ENCODE data around the gene TMEM18.

Gene TMEM18

GRCh38 chr2:650343-651310 lies 26.6 kb downstream of the TMEM18 start:
- no peak for DNase-seq

- DNase-seq = no peak
These were observed 27.5 kb downstream of the TMEM18 start for GRCh38 chr2:649426-650342.

- DNase-seq = no peak
These were observed 28.5 kb downstream of the TMEM18 start for GRCh38 chr2:648476-649424.

GRCh38 chr2:647691-648231 lies 29.4 kb downstream of the TMEM18 start:
- no peak for DNase-seq

GRCh38 chr2:647003-647560 lies 30.1 kb downstream of the TMEM18 start:
- DNase-seq = no peak

- DNase-seq = no peak
These were observed 32.3 kb downstream of the TMEM18 start for GRCh38 chr2:644871-645270.

- no peak for DNase-seq
These were observed 33.4 kb downstream of the TMEM18 start for GRCh38 chr2:643761-644160.

- no peak for DNase-seq
These were observed 33.9 kb downstream of the TMEM18 start for GRCh38 chr2:643334-643733.

- no peak for DNase-seq
These were observed 35.1 kb downstream of the TMEM18 start for GRCh38 chr2:641872-642815.

- no peak for DNase-seq
These were observed 35.9 kb downstream of the TMEM18 start for GRCh38 chr2:641164-641871.

- no peak for DNase-seq
These were observed 37.5 kb downstream of the TMEM18 start for GRCh38 chr2:639703-640102.

- no peak for DNase-seq
These were observed 39.4 kb downstream of the TMEM18 start for GRCh38 chr2:637804-638203.

- DNase-seq = no peak
These were observed 39.8 kb downstream of the TMEM18 start for GRCh38 chr2:637406-637776.

GRCh38 chr2:636641-637405 lies 40.4 kb downstream of the TMEM18 start:
- no peak for DNase-seq

- DNase-seq = no peak
These were observed 41.3 kb downstream of the TMEM18 start for GRCh38 chr2:635687-636621.

GRCh38 chr2:634636-635388 lies 42.4 kb downstream of the TMEM18 start:
- DNase-seq = no peak

GRCh38 chr2:634041-634440 lies 43.2 kb downstream of the TMEM18 start:
- no peak for DNase-seq
